ENCODE results near the gene BMPER. TPM values are rescaled to one million over a fixed set of nuclear protein-coding genes. Genes with fewer than 3 reads are reported as not detected.

Gene BMPER
- total and polyA plus RNA-seq, 10 of the 15 experiments (the other 5 are each of a cell fraction or from before 2014, with no cell fraction given), result 0.02 to 0.08 TPM; not detected in 8

- no peaks in the 10 kb centered on the region for H3K36me3 ChIP-seq (ENCODE audit: control insufficient read depth in 2 of 2, insufficient read depth in 2 of 2, low read length in 1 of 2)
- ChIA-PET SMC1A (ENCODE audit: uncharacterized antibody, unreplicated experiment) (no interaction called here), RAD21 (ENCODE audit: unreplicated experiment) (no interaction called here), POLR2A (no interaction called here), CTCF (interaction anchor here (1.0 to 1.5 kb wide), 2 partner anchors 8 to 9 kb away, joined by 3 read pairs; no protein-coding TSS in a partner anchor)
- DNase-seq (ENCODE audit: low read depth, low spot score), result no peak
- 24% methylated on average over 4 of the region's 4 CpGs for WGBS (ENCODE audit: insufficient coverage, insufficient replicate concordance, low lambda C conversion rate, missing lambda C conversion rate)
- no peaks in the 10 kb centered on the region for H3K9me3 ChIP-seq (replicated peaks; ENCODE audit: control insufficient read depth, insufficient read depth, low read length)
- no peak overlapping the region for H3K4me3 ChIP-seq
- FAIRE-seq, result no peak
- no peak overlapping the region for H3K27ac ChIP-seq (ENCODE audit: control insufficient read depth, insufficient read depth)
- H4K20me1 ChIP-seq (ENCODE audit: control insufficient read depth, insufficient read depth), result no peaks in the 10 kb centered on the region
- ATAC-seq, result no peak
- H3K9ac ChIP-seq (ENCODE audit: control insufficient read depth, insufficient read depth, low read length), result no peak overlapping the region
- in situ Hi-C loops (cut with MboI) (no loop called here), intact Hi-C loops (cut with micrococcal nuclease; ENCODE audit: unreplicated experiment) (loop anchor here (10.0 kb wide), 2 partner anchors 188 to 298 kb away; no protein-coding TSS in a partner anchor)
- H3K4me1 ChIP-seq (ENCODE audit: control insufficient read depth, insufficient read depth, low read length), result no peaks in the 10 kb centered on the region
- TF ChIP-seq POU2F2 (IDR thresholded peaks at IDR 0.05; ENCODE audit: borderline replicate concordance, low read depth, low read length), result no peak
- TF ChIP-seq EED (IDR thresholded peaks at IDR 0.05; ENCODE audit: low read depth), result no peak
- TF ChIP-seq, protein P1, sequence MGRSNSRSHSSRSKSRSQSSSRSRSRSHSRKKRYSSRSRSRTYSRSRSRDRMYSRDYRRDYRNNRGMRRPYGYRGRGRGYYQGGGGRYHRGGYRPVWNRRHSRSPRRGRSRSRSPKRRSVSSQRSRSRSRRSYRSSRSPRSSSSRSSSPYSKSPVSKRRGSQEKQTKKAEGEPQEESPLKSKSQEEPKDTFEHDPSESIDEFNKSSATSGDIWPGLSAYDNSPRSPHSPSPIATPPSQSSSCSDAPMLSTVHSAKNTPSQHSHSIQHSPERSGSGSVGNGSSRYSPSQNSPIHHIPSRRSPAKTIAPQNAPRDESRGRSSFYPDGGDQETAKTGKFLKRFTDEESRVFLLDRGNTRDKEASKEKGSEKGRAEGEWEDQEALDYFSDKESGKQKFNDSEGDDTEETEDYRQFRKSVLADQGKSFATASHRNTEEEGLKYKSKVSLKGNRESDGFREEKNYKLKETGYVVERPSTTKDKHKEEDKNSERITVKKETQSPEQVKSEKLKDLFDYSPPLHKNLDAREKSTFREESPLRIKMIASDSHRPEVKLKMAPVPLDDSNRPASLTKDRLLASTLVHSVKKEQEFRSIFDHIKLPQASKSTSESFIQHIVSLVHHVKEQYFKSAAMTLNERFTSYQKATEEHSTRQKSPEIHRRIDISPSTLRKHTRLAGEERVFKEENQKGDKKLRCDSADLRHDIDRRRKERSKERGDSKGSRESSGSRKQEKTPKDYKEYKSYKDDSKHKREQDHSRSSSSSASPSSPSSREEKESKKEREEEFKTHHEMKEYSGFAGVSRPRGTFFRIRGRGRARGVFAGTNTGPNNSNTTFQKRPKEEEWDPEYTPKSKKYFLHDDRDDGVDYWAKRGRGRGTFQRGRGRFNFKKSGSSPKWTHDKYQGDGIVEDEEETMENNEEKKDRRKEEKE (IDR thresholded peaks at IDR 0.05), result no peak
- BruUV-seq (replicated peaks), result no TSS peak
- H3K79me2 ChIP-seq (ENCODE audit: control insufficient read depth, insufficient read depth, low read length), result no peaks in the 10 kb centered on the region
- H2AFZ ChIP-seq (ENCODE audit: control insufficient read depth, low read depth, low read length), result no peak overlapping the region
- H3K4me2 ChIP-seq (ENCODE audit: control insufficient read depth, insufficient read depth), result no peak overlapping the region
- H3K27me3 ChIP-seq (replicated peaks in 1 of 2; ENCODE audit: control insufficient read depth in 2 of 2, insufficient read depth in 2 of 2, low read length in 1 of 2), result no peaks in the 10 kb centered on the region
These were observed 231.8 kb downstream of the BMPER start for GRCh38 chr7:34137176-34137575.

DNA sequence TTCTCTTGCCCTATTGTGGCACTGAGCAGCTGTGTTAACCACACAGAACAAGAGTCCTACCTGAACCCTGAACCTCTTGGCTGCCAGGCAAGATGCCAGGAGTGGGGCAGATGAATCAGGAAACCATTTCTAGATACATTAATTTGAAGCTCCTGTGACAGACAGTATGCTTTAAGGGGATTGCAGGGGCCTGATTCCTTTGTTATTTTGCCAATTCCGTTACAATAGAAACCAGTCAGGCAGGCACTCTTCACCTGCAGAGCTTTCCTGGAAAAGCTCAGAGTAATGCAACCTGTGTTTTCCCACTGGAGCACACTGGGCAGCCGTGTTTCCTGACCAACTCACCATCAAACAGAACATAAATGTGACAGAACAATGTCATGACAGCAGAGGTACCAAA lies 233.1 kb downstream of the BMPER start:
- H3K27ac ChIP-seq (ENCODE audit: control insufficient read depth, insufficient read depth), result no peak overlapping the region
- DNase-seq (ENCODE audit: low read depth, low spot score) (no peak), ATAC-seq (no peak), FAIRE-seq (no peak)
- POLR2A ChIA-PET, result no interaction called here
- H3K9me3 ChIP-seq (replicated peaks; ENCODE audit: control insufficient read depth, insufficient read depth, low read length), result no peaks in the 10 kb centered on the region
- no peaks in the 10 kb centered on the region for H3K36me3 ChIP-seq (ENCODE audit: control insufficient read depth in 2 of 2, insufficient read depth in 2 of 2, low read length in 1 of 2)
- no peaks in the 10 kb centered on the region for H3K27me3 ChIP-seq (replicated peaks in 1 of 2; ENCODE audit: control insufficient read depth in 2 of 2, insufficient read depth in 2 of 2, low read length in 1 of 2)
- in situ Hi-C loops (cut with MboI) (no loop called here), intact Hi-C loops (cut with micrococcal nuclease; ENCODE audit: unreplicated experiment) (loop anchor here (10.0 kb wide), 2 partner anchors 186 to 296 kb away; no protein-coding TSS in a partner anchor)
- no peak overlapping the region for H3K9ac ChIP-seq (ENCODE audit: control insufficient read depth, insufficient read depth, low read length)
- H2AFZ ChIP-seq (ENCODE audit: control insufficient read depth, low read depth, low read length), result no peak overlapping the region
- no peak overlapping the region for H3K4me3 ChIP-seq
- SMC1A ChIA-PET (ENCODE audit: uncharacterized antibody, unreplicated experiment), result no interaction called here
- RAD21 ChIA-PET (ENCODE audit: unreplicated experiment), result no interaction called here
- no peaks in the 10 kb centered on the region for H4K20me1 ChIP-seq (ENCODE audit: control insufficient read depth, insufficient read depth)
- no peak overlapping the region for H3K4me2 ChIP-seq (ENCODE audit: control insufficient read depth, insufficient read depth)
- WGBS (ENCODE audit: insufficient coverage, insufficient replicate concordance, low lambda C conversion rate, missing lambda C conversion rate), result 2% methylated on average over 2 of the region's 2 CpGs
- BruUV-seq (replicated peaks), result no TSS peak
- no peaks in the 10 kb centered on the region for H3K79me2 ChIP-seq (ENCODE audit: control insufficient read depth, insufficient read depth, low read length)
- CTCF ChIA-PET, result no interaction called here
- no peaks in the 10 kb centered on the region for H3K4me1 ChIP-seq (ENCODE audit: control insufficient read depth, insufficient read depth, low read length)
- TF ChIP-seq CBFB (IDR thresholded peaks at IDR 0.05; ENCODE audit: low read depth) (no peak), SP1 (IDR thresholded peaks at IDR 0.05; ENCODE audit: low read depth, low read length) (no peak), ZNF274 (IDR thresholded peaks at IDR 0.05; ENCODE audit: insufficient read depth, insufficient read length) (no peak), EP300 (IDR thresholded peaks at IDR 0.05; ENCODE audit: borderline replicate concordance in 1 of 2, control insufficient read depth in 1 of 2, low read depth in 2 of 2, low read length in 2 of 2) (no peak), SIX5 (IDR thresholded peaks at IDR 0.05; ENCODE audit: low read depth, low read length, severe bottlenecking) (no peak), CTCF (IDR thresholded peaks at IDR 0.05 in 2 of 3, conservative IDR thresholded peaks at IDR 0.05 in 1 of 3; ENCODE audit: control insufficient read depth in 2 of 3, extremely low read depth in 1 of 3, insufficient read depth in 1 of 3, low read depth in 3 of 3, low read length in 3 of 3) (no peak), SMAD1 (IDR thresholded peaks at IDR 0.05; ENCODE audit: low read depth, partially characterized antibody) (no peak)
